ENCODE data around the gene FAM185A. TPM values are rescaled to one million over a fixed set of nuclear protein-coding genes. Genes with fewer than 3 reads are reported as not detected.
"Not testable (repeated sequence)": the region's sequence is repeated elsewhere in the genome, so short reads cannot be mapped to it uniquely, and the experiment has no call there.

Gene FAM185A
- total RNA-seq, 1 donor from 2014 or later = 9.3 TPM

DNA sequence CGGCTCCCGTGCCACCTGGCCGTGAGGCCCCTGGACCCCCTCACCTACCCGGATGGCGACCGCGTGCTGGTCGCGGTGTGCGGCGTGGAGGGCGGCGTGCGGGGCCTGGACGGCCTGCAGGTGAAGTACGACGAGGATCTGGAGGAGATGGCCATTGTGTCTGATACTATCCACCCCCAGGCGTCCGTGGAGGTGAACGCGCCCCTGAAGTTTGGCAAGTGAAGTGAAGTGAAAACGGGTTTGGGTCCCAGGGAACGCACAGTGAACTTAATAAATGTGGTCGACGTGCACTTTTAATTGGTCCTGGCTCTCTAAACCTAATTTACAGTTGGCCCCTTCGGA lies 617 bp downstream of the FAM185A start:
- H3K27ac Mint-ChIP-seq; H3K9me3 Mint-ChIP-seq; H3K36me3 Mint-ChIP-seq (ENCODE audit: low read depth); DNase-seq; intact Hi-C loops (cut with micrococcal nuclease); H3K27me3 Mint-ChIP-seq: not testable (repeated sequence)
- Mint-ChIP-seq H3K4me1 (peaks cover 17% of the 10 kb centered on the region), H3K4me3 (peak overlapping the region; percentile 83)

DNA sequence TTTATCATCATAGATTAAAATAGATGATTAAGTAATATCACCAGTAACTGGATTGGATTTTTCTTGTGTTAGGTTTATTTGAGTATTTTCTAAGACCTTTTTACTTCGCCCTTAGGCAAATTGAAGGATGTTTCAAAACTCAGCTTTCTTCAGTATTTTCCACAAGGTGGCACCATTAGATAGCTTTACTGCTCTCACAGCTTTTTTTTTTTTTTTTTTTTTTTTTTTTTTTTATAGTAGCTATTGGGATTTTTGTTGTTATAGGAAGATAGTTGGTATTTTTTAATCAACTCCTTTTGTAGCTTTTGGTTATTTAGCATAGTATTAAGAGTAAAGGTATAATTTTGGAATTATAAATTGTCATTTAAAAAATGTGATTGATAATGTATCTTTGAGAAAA lies 9.4 kb downstream of the FAM185A start:
- intact Hi-C loops (cut with micrococcal nuclease) = loop anchor here (5.0 kb wide), 1 partner anchor 304 kb away; no protein-coding TSS in a partner anchor

DNA sequence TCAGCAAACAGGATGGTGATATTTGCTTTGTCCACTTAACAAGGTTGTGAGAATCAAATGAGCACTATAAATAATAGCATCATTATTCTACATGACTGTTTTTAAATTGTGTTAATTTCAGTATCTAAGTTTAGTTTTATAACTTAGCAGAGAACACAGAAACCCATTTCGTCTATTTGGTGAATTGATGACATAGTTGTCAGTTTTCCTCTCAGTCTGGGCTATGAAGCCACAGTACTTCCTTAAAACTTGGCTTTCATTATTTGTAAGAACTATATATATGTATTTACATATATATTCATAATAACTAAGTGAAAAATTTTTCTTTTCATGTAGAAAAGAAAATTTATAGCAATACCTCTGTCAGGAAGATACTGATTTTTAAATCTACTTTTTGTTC lies 11.1 kb downstream of the FAM185A start:
- not testable (repeated sequence) for H3K9me3 Mint-ChIP-seq

More for the DNA sequence above, 9.4 kb downstream of the FAM185A start:
- not testable (repeated sequence) for H3K27ac Mint-ChIP-seq; H3K36me3 Mint-ChIP-seq (ENCODE audit: low read depth); H3K4me1 Mint-ChIP-seq; DNase-seq; H3K27me3 Mint-ChIP-seq; H3K4me3 Mint-ChIP-seq; H3K9me3 Mint-ChIP-seq

DNA sequence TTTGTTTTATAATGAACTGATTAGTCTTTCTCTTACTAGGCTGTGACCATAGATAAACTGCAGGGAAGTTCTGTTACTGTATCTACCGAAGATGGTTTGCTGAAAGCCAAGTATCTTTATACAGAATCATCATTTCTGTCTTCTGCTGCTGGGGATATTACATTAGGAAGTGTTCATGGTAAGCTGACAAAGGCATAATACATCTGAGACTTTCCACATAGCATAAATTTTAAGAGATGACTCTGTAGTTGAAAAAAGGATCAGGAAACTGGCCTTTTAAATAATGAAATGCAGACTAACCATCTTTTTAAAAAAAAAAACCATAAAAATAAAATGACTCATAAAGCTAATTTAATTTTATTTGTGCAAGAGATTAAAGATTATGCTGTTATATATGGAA lies 12.4 kb downstream of the FAM185A start:
- H3K27me3 Mint-ChIP-seq; H3K27ac Mint-ChIP-seq; H3K36me3 Mint-ChIP-seq (ENCODE audit: low read depth); H3K4me1 Mint-ChIP-seq; H3K4me3 Mint-ChIP-seq; DNase-seq; H3K9me3 Mint-ChIP-seq; intact Hi-C loops (cut with micrococcal nuclease): not testable (repeated sequence)

More for the DNA sequence above, 11.1 kb downstream of the FAM185A start:
- H3K4me1 Mint-ChIP-seq; H3K36me3 Mint-ChIP-seq (ENCODE audit: low read depth); H3K27me3 Mint-ChIP-seq; H3K4me3 Mint-ChIP-seq; H3K27ac Mint-ChIP-seq; DNase-seq: not testable (repeated sequence)
- intact Hi-C loops (cut with micrococcal nuclease) = loop anchor here (5.0 kb wide), 1 partner anchor 302 kb away; no protein-coding TSS in a partner anchor

DNA sequence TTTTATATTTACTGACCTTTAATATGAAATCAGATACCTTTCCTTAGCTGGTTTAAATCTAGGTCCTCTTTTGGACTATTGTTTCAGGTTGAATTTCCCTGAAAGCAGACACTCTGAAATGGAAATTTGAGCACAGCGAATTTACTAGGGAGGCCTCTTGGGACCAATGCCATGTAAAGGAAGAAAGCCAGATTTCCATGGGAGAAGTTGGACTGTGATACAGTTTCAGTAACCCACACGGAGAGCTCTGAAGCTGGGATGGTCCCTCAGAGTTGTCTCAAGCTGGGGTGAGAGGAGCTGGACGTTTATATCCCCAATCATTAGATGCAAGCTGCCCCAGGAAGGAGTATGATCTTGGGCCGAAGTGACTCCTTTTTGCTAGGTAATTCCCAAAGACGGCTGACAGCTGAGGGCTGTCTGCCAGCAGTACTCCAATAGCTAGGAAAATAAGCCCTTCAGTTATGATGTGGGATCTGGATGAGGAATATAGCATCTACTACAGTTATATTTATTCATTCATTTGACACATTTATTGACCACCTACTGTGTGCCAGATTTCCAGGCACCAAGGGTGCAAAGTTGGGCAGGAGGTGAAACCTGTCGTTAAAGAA lies 14.6 kb downstream of the FAM185A start:
- H3K4me1 Mint-ChIP-seq; intact Hi-C loops (cut with micrococcal nuclease); H3K36me3 Mint-ChIP-seq (ENCODE audit: low read depth); H3K27me3 Mint-ChIP-seq; H3K9me3 Mint-ChIP-seq; DNase-seq; H3K4me3 Mint-ChIP-seq; H3K27ac Mint-ChIP-seq: not testable (repeated sequence)

DNA sequence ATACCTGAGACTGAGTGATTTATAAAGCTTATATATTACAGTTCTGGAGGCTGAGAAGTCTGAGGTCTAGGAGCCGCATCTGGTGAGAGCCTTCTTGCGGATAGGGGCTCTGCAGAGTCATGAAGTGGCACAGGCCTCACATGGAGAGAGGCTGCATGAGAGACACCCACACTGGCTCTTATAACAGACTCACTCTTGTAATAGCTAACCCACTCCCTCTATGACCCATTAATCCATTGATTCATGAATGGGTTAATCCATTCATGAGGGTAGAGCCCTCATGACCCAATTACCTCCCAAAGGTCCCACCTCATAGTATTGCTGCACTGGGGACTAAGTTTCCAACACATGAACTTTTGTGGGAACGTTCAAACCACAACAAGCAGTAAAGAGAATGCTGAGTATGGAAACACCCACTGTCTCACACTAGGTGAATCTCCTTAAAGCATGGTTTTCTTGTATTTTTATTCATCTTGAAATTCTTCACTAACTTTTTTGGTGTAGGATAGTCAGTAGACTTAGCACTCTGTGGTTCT lies 20.9 kb downstream of the FAM185A start:
- H3K27ac Mint-ChIP-seq; H3K27me3 Mint-ChIP-seq; DNase-seq; H3K9me3 Mint-ChIP-seq; H3K36me3 Mint-ChIP-seq (ENCODE audit: low read depth); H3K4me1 Mint-ChIP-seq; H3K4me3 Mint-ChIP-seq; intact Hi-C loops (cut with micrococcal nuclease): not testable (repeated sequence)

DNA sequence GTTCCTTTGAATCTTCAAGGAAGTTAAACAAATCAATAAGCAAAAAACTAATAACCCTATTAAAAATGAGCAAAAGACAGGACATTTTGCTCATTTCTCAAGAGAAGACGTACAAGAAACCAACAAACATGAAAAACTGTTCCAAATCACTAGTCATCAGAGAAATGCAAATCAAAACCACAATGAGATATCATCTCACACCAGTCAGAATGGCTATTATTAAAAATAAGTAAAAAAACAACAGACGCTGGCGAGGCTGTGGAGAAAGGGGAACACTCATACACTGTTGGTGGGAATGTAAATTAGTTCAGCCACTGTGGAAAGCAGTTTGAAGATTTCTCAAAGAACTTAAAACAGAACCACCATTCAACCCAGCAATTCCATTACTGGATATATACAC lies 21.7 kb downstream of the FAM185A start:
- H3K27ac Mint-ChIP-seq; intact Hi-C loops (cut with micrococcal nuclease); H3K36me3 Mint-ChIP-seq (ENCODE audit: low read depth); H3K4me3 Mint-ChIP-seq; H3K4me1 Mint-ChIP-seq; H3K27me3 Mint-ChIP-seq; H3K9me3 Mint-ChIP-seq; DNase-seq: not testable (repeated sequence)

DNA sequence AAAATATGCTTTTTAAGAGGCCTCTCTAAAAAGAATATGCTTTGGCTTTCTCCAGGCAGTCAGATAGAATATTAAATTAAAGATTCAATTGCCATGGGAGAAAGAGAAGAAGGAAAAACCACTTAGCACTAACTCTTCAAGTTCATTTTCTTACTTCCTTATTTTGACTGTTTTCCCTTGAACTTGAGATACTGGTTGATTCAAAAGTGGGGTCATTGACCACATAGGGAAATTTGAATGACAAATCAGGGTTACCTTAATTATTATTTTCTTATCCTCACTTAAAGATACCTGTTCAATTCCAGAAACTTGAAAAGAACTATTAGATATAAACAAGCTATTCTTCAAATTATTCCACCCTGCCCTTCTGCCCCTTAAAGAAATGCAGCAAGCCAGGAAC lies 27.4 kb downstream of the FAM185A start:
- H3K27me3 Mint-ChIP-seq, H3K27ac Mint-ChIP-seq: not testable (repeated sequence)

DNA sequence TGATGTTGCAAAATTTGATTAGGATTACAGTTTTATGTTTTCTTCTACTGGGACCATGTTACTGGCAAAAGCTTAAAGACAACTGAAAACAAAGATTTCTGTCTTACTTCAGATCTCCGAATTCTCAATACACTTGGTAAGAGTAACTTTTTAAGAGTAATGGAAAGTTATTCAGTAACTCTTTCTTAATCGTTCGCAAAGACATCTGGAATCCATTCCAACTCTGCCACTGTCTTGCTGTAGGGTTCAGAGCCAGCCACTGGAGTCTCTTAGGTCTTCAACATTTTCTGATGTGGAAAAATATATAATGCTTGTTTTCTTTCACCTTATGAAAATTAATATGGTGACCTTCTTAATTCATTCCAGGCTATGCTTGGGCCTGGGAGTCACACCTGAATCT lies 29.9 kb downstream of the FAM185A start:
- H3K4me3 Mint-ChIP-seq = not testable (repeated sequence)

More for the DNA sequence above, 27.4 kb downstream of the FAM185A start:
- H3K4me3 Mint-ChIP-seq; H3K9me3 Mint-ChIP-seq; DNase-seq; intact Hi-C loops (cut with micrococcal nuclease); H3K4me1 Mint-ChIP-seq: not testable (repeated sequence)
- peaks cover 13% of the 10 kb centered on the region for H3K36me3 Mint-ChIP-seq (ENCODE audit: low read depth)

DNA sequence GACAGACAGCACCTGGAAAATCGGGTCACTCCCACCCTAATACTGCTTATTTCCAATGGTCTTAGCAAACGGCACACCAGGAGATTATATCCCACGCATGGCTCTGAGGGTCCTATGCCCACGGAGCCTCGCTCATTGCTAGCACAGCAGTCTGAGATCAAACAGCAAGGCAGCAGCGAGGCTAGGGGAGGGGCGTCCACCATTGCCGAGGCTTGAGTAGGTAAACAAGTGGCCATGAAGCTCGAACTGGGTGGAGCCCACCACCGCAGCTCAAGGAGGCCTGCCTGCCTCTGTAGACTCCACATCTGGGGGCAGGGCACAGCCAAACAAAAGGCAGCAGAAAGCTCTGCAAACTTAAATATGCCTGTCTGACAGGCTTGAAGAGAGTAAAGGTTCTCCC lies 32.1 kb downstream of the FAM185A start:
- DNase-seq; H3K4me3 Mint-ChIP-seq; H3K4me1 Mint-ChIP-seq; H3K27ac Mint-ChIP-seq; H3K9me3 Mint-ChIP-seq; H3K27me3 Mint-ChIP-seq; intact Hi-C loops (cut with micrococcal nuclease): not testable (repeated sequence)
- H3K36me3 Mint-ChIP-seq (ENCODE audit: low read depth) = peaks cover 16% of the 10 kb centered on the region

More for the DNA sequence above, 29.9 kb downstream of the FAM185A start:
- H3K4me1 Mint-ChIP-seq; H3K9me3 Mint-ChIP-seq; intact Hi-C loops (cut with micrococcal nuclease); DNase-seq; H3K27me3 Mint-ChIP-seq; H3K27ac Mint-ChIP-seq: not testable (repeated sequence)
- peaks cover 16% of the 10 kb centered on the region for H3K36me3 Mint-ChIP-seq (ENCODE audit: low read depth)

DNA sequence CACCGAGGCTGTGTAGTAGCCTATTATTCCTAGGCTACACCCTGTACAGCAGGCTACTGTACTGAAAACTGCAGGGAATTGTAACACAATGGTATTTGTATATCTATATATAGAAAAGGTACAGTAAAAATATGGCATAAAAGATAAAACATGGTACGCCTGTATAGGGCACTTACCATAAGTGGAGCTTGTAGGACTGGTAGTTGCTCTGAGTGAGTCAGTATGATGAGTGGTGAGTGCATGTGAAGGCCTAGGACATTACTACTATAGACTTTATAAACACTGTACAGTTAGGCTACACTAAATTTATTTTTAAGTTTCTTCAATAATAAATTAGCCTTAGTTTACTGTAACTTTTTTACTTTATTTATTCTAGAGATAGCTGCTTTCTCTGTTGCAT lies 40.0 kb downstream of the FAM185A start:
- H3K27me3 Mint-ChIP-seq; DNase-seq; intact Hi-C loops (cut with micrococcal nuclease); H3K9me3 Mint-ChIP-seq; H3K4me3 Mint-ChIP-seq; H3K4me1 Mint-ChIP-seq; H3K27ac Mint-ChIP-seq; H3K36me3 Mint-ChIP-seq (ENCODE audit: low read depth): not testable (repeated sequence)

DNA sequence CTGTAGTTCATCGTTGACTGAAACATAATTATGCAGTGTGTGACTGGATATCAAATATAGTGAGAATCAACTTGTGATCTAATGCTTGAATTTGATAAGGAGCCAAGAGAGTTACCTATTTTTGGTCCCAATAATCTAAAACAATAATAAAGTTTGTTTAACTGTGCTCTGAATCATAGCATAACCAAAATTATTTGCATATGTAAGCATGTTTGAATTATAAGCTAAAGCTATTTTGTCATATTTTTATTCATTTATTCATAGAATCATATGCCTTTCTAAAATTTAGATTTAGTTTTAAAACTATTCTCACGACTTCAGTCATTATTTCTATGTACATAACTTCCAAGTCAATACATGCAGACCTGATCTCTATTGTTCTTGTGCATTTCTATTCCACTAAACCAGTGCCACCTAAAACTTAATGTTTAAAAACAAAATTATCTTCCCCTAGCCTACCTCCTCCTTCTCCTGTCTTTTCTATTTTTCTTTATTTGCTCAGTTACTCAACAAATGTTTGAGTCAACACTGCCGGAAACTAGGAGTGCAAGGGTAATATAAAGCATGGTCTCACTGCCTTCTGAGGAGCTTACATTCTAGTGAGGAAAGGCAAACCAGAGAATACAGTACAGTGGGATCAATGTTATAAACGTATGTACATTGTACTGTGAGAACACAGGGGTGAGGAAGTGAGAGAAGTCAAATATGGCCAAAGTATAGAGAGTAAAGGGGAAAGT lies 41.7 kb downstream of the FAM185A start:
- H3K4me1 Mint-ChIP-seq; DNase-seq; H3K4me3 Mint-ChIP-seq; H3K36me3 Mint-ChIP-seq (ENCODE audit: low read depth); intact Hi-C loops (cut with micrococcal nuclease); H3K27ac Mint-ChIP-seq; H3K27me3 Mint-ChIP-seq; H3K9me3 Mint-ChIP-seq: not testable (repeated sequence)

DNA sequence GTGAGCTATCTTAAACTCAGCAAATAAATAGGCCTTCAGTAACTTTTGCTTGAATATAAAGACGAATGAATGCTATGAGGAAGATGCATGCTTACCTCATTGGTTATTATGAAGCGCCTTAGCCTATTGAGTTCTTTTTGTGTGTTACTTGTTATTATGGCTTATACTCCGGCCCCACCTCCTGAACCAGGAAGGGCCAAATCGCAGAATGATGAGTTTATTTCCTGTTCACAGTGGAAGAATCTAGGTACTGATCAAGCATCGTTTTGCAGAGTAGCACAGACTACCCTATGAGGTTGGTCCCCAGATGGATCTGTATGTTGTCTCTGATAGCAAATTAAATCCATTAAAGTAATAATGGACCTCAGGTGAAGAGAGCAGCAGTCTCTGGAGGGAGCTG lies 42.6 kb downstream of the FAM185A start:
- H3K27me3 Mint-ChIP-seq; DNase-seq; H3K4me3 Mint-ChIP-seq; H3K36me3 Mint-ChIP-seq (ENCODE audit: low read depth); H3K27ac Mint-ChIP-seq; H3K9me3 Mint-ChIP-seq; intact Hi-C loops (cut with micrococcal nuclease); H3K4me1 Mint-ChIP-seq: not testable (repeated sequence)

DNA sequence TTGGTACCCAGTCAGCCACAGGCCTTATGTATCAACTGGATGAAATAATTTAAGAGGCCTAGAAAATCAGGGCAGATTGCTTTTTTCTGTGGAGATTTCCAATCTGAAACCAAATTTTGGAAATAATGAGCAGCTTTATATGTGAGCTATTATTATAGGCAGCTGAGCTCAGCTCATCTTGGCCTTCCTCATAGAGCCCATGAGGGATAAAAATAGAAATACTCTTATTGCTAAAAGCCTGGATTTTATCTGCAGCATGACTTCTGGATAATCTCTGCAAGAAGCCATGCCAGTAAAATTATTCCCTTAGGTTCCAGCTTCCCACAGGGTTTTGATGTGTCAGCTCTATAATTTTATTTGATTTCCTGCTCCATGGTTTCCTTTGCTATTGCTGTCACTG lies 43.0 kb downstream of the FAM185A start:
- DNase-seq; H3K27me3 Mint-ChIP-seq; H3K9me3 Mint-ChIP-seq; H3K4me1 Mint-ChIP-seq; H3K27ac Mint-ChIP-seq; intact Hi-C loops (cut with micrococcal nuclease); H3K4me3 Mint-ChIP-seq; H3K36me3 Mint-ChIP-seq (ENCODE audit: low read depth): not testable (repeated sequence)
